ENCODE measurements around the gene NECAB3.

GRCh38 chr20:33649201-33649681 is 25.0 kb downstream of the NECAB3 start:
- TF ChIP-seq CTCF (IDR thresholded peaks at IDR 0.05), result no peak
- no peak for TF ChIP-seq POLR2A (IDR thresholded peaks at IDR 0.05)

Measured in heart left ventricle (tissue), 13 donors.